ENCODE measurements around the gene P2RY6. TPM values are rescaled to one million over a fixed set of nuclear protein-coding genes. Genes with fewer than 3 reads are reported as not detected.

Gene P2RY6
- polyA plus RNA-seq, 2 of the 4 experiments (the other 2 are of a cell fraction), result 6.8 to 8.8 TPM

GRCh38 chr11:73290536-73290935 is 18.4 kb downstream of the P2RY6 start:
- Histone ChIP-seq H3K9me3 (no peaks in the 10 kb centered on the region), H3K4me2 (no peak overlapping the region), H3K27ac (peak overlapping the region in 1 of 2 experiments; percentile 38; a peak in 1 of 6 replicates), H3K4me3 (no peak overlapping the region), H3K4me1 (peaks cover 39% of the 10 kb centered on the region)
- ChIA-PET POLR2A (no interaction called here), CTCF (interaction anchor here (0.5 to 25.1 kb wide), 28 partner anchors 10 to 563 kb away, joined by 3 to 527 read pairs (median 8); partner anchors contain the start of genes ARHGEF17 and P2RY6)
- WGBS (ENCODE audit: missing lambda C conversion rate), result 93% methylated on average over 4 of the region's 4 CpGs
- ATAC-seq (no peak), DNase-seq (ENCODE audit: low read depth in 1 of 2, low spot score in 1 of 2) (no peak), FAIRE-seq (no peak)
- no peak for TF ChIP-seq HEYL (CRISPR knock-in tag; IDR thresholded peaks at IDR 0.05)
- TF ChIP-seq FOSL2 (IDR thresholded peaks at IDR 0.05), result no peak
- no peak for TF ChIP-seq FOSL2 (CRISPR knock-in tag; IDR thresholded peaks at IDR 0.05)
- no peak for TF ChIP-seq ZNF302 (CRISPR knock-in tag; IDR thresholded peaks at IDR 0.05)
- TF ChIP-seq SREBF2 (IDR thresholded peaks at IDR 0.05), result no peak
- TF ChIP-seq ZC3H11A (IDR thresholded peaks at IDR 0.05), result no peak
- TF ChIP-seq EHF (CRISPR knock-in tag; IDR thresholded peaks at IDR 0.05), result no peak
- TF ChIP-seq FOXS1 (CRISPR knock-in tag; IDR thresholded peaks at IDR 0.05), result no peak
- no peak for TF ChIP-seq ELK1 (IDR thresholded peaks at IDR 0.05; ENCODE audit: low read depth, low read length)

- CTCF ChIA-PET, result interaction anchor here (0.7 to 25.1 kb wide), 20 partner anchors 9 to 460 kb away, joined by 3 to 527 read pairs (median 10); partner anchors contain the start of genes ARHGEF17 and P2RY6
- FAIRE-seq, result no peak
Measured at GRCh38 chr11:73291196-73291595, 19.1 kb downstream of the P2RY6 start.

GRCh38 chr11:73291781-73292524 is 19.8 kb downstream of the P2RY6 start:
- no peak for ATAC-seq
- no peak for DNase-seq (ENCODE audit: low read depth in 1 of 2, low spot score in 1 of 2)
- no peak for TF ChIP-seq RNF2 (IDR thresholded peaks at IDR 0.05; ENCODE audit: borderline replicate concordance, low read depth)
- no peak for TF ChIP-seq POLR2AphosphoS2 (conservative IDR thresholded peaks at IDR 0.05; ENCODE audit: low read length)
- no peak for TF ChIP-seq JUN (IDR thresholded peaks at IDR 0.05)
- no peak for TF ChIP-seq NPAS2 (CRISPR knock-in tag; IDR thresholded peaks at IDR 0.05; ENCODE audit: borderline replicate concordance)
- TF ChIP-seq BHLHE40 (IDR thresholded peaks at IDR 0.05; ENCODE audit: low read depth, low read length), result no peak
- no peak for FAIRE-seq
- ChIA-PET CTCF (interaction anchor here (0.7 to 25.1 kb wide), 17 partner anchors 9 to 566 kb away, joined by 3 to 527 read pairs (median 12); partner anchors contain the start of genes ARHGEF17 and P2RY6), POLR2A (interaction anchor here (0.6 kb wide), 1 partner anchor 15 kb away, joined by 7 read pairs; no protein-coding TSS in a partner anchor)
- H3K4me3 ChIP-seq, result no peak overlapping the region
- H3K4me1 ChIP-seq, result peaks cover 37% of the 10 kb centered on the region
- no peaks in the 10 kb centered on the region for H3K9me3 ChIP-seq
- H3K4me2 ChIP-seq, result no peak overlapping the region
- WGBS (ENCODE audit: missing lambda C conversion rate), result 87% methylated on average over 12 of the region's 12 CpGs
- 0 out of 6 replicates have a peak overlapping the region, but pooled peaks of 1 of the 2 experiments have one; percentile 5 for H3K27ac ChIP-seq

More at GRCh38 chr11:73291196-73291595, 19.1 kb downstream of the P2RY6 start:
- Histone ChIP-seq H3K4me2 (no peak overlapping the region), H3K27ac (no peak overlapping the region; a peak in 1 of 6 replicates), H3K4me1 (peaks cover 39% of the 10 kb centered on the region), H3K4me3 (no peak overlapping the region), H3K9me3 (no peaks in the 10 kb centered on the region)
- POLR2A ChIA-PET, result no interaction called here
- 65% methylated on average over 2 of the region's 3 CpGs for WGBS (ENCODE audit: missing lambda C conversion rate)
- no peak for ATAC-seq
- TF ChIP-seq ZC3H11A (IDR thresholded peaks at IDR 0.05), result no peak
- TF ChIP-seq PHF8 (IDR thresholded peaks at IDR 0.05; ENCODE audit: borderline replicate concordance, low read depth), result no peak
- TF ChIP-seq FOSL2 (IDR thresholded peaks at IDR 0.05), result no peak
- TF ChIP-seq FOSL2 (CRISPR knock-in tag; IDR thresholded peaks at IDR 0.05), result no peak
- TF ChIP-seq ZNF302 (CRISPR knock-in tag; IDR thresholded peaks at IDR 0.05), result no peak
- no peak for TF ChIP-seq KDM1A (IDR thresholded peaks at IDR 0.05; ENCODE audit: low read depth)
- TF ChIP-seq MAFK (IDR thresholded peaks at IDR 0.05; ENCODE audit: partially characterized antibody), result no peak
- TF ChIP-seq NFE2L2 (conservative IDR thresholded peaks at IDR 0.05; ENCODE audit: low read length), result no peak
- TF ChIP-seq RAD21 (conservative IDR thresholded peaks at IDR 0.05 in 1 of 2, IDR thresholded peaks at IDR 0.05 in 1 of 2), result no peak
- TF ChIP-seq EHMT2 (IDR thresholded peaks at IDR 0.05; ENCODE audit: low read depth), result no peak
- TF ChIP-seq BHLHE40 (IDR thresholded peaks at IDR 0.05; ENCODE audit: low read depth, low read length), result no peak
- TF ChIP-seq E2F6 (IDR thresholded peaks at IDR 0.05; ENCODE audit: borderline replicate concordance, low read depth), result no peak
- TF ChIP-seq CBX8 (IDR thresholded peaks at IDR 0.05), result no peak
- no peak for TF ChIP-seq RCOR1 (IDR thresholded peaks at IDR 0.05; ENCODE audit: low read depth, low read length)
- no peak for TF ChIP-seq TFCP2L1 (CRISPR knock-in tag; IDR thresholded peaks at IDR 0.05)
- TF ChIP-seq PBX3 (IDR thresholded peaks at IDR 0.05), result no peak
- no peak for DNase-seq (ENCODE audit: low read depth in 1 of 2, low spot score in 1 of 2)
